GM20431 (cell line): ENCODE results near the gene CCDC63.

Experiments
- in situ Hi-C: fragments of 300-500 bp; cut with MseI, MboI; formaldehyde crosslinking; loops from one replicate; pipeline ENCODE4 v1.15.0; 2020; ENCODE audit warnings: low sequenced_read_pairs; ENCODE audit not compliant: unreplicated experiment

Gene CCDC63

GRCh38 chr12:110874351-110874750 is 27.6 kb downstream of the CCDC63 start:
- in situ Hi-C loops, result no loop called here

GRCh38 chr12:110874781-110875180 is 28.0 kb downstream of the CCDC63 start:
- in situ Hi-C loops, result no loop called here

GRCh38 chr12:110880651-110881050 is 33.9 kb downstream of the CCDC63 start:
- in situ Hi-C loops, result no loop called here

GRCh38 chr12:110883251-110883650 is 36.5 kb downstream of the CCDC63 start:
- in situ Hi-C loops, result no loop called here

GRCh38 chr12:110885152-110885840 is 38.5 kb downstream of the CCDC63 start:
- in situ Hi-C loops, result no loop called here

- in situ Hi-C loops, result no loop called here
Observed at GRCh38 chr12:110888256-110888991, 41.6 kb downstream of the CCDC63 start.

GRCh38 chr12:110889361-110889760 is 42.6 kb downstream of the CCDC63 start:
- in situ Hi-C loops, result no loop called here

GRCh38 chr12:110893956-110894355 is 47.2 kb downstream of the CCDC63 start:
- in situ Hi-C loops, result loop anchor here (10.0 kb wide), 1 partner anchor 401 kb away; no protein-coding TSS in a partner anchor

- in situ Hi-C loops, result loop anchor here (10.0 kb wide), 1 partner anchor 398 kb away; no protein-coding TSS in a partner anchor
Observed at GRCh38 chr12:110896559-110896958, 49.8 kb downstream of the CCDC63 start.

GRCh38 chr12:110901401-110901800 is 54.6 kb downstream of the CCDC63 start:
- in situ Hi-C loops, result no loop called here

GRCh38 chr12:110903511-110903910 is 56.7 kb downstream of the CCDC63 start:
- in situ Hi-C loops, result no loop called here

- in situ Hi-C loops, result no loop called here
Observed at GRCh38 chr12:110906083-110906482, 59.3 kb downstream of the CCDC63 start.

GRCh38 chr12:110906516-110906915 is 59.7 kb downstream of the CCDC63 start:
- in situ Hi-C loops, result no loop called here

- in situ Hi-C loops, result no loop called here
Observed at GRCh38 chr12:110906985-110907384, 60.2 kb downstream of the CCDC63 start.

GRCh38 chr12:110907583-110907982 is 60.8 kb downstream of the CCDC63 start:
- in situ Hi-C loops, result no loop called here

GRCh38 chr12:110908377-110909152 is 61.8 kb downstream of the CCDC63 start:
- in situ Hi-C loops, result no loop called here

- in situ Hi-C loops, result no loop called here
Observed at GRCh38 chr12:110912263-110912662, 65.5 kb downstream of the CCDC63 start.

GRCh38 chr12:110913119-110914056 is 66.6 kb downstream of the CCDC63 start:
- in situ Hi-C loops, result no loop called here

GRCh38 chr12:110916295-110916875 is 69.6 kb downstream of the CCDC63 start:
- in situ Hi-C loops, result no loop called here
